GM19467 (cell line): Measurements from ENCODE around the gene PIK3CG.
"Not testable (repeated sequence)": the region's sequence is repeated elsewhere in the genome, so short reads cannot be mapped to it uniquely, and the experiment has no call there.

Experiments used
- ATAC-seq: cut with Tn5 transposase; IDR thresholded peaks from one replicate; pipeline ENCODE4 v1.9.1; 2021; ENCODE audit warnings: mild to moderate bottlenecking, moderate library complexity; ENCODE audit not compliant: unreplicated experiment

PIK3CG gene

DNA sequence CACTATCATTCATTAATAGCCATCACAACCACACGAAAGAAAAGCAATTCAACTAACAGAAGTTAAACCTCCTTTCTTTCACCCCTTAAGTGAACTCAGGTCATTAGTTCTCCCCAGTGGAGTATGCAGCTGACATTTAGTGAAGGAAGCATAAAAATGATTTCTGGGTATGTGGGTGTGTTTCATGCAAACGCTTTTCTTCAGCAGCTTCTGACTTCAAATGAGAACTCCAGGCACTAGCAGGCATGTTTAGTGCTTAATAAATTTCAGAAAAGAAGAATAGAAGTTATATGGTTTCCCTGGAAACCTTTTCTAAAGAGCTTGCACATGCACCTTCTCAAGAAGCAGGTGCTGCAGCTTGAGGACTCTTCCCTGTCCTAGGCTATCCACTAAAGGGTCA, 62.5 kb downstream of the PIK3CG start:
- ATAC-seq: no peak

DNA sequence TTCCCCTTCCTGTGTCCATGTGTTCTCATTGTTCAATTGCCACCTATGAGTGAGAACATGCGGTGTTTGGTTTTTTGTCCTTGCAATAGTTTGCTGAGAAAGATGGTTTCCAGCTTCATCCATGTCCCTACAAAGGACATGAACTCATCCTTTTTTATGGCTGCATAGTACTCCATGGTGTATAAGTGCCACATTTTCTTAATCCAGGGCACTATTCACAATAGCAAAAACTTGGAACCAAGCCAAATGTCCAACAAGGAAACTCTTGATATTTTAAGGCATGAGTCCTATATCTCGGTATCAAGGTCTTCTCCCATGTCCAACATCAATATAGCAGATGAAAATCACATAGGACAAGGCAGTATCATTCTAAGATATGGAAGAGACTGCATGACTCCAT, 64.5 kb downstream of the PIK3CG start:
- ATAC-seq: not testable (repeated sequence)

DNA sequence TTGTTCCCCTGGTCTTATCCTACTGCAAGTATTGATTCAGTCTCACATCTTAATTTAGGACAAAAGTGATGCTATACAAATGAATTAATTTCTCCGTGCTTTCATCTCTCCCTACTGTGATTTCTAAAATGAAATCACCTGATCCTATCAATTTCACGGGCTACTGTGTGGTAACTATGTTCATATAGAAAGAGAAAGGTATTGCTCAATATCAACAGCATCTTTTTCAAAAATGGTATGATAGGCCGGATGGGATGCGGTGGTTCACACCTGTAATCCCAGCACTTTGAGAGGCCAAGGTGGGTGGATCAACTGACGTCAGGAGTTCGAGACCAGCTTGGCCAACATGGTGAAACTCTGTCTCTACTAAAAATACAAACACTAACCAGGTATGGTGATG, 71.2 kb downstream of the PIK3CG start:
- no peak for ATAC-seq

DNA sequence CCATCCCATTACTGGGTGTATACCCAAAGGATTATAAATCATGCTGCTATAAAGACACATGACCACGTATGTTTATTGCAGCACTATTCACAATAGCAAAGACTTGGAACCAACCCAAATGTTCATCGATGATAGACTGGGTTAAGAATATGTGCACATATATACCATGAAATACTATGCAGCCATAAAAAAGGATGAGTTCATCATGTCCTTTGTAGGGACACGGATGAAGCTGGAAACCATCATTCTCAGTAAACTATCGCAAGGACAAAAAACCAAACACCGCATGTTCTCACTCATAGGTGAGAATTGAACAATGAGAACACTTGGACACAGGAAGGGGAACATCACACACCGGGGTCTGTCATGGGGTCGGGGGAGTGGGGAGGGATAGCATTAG, 73.0 kb downstream of the PIK3CG start:
- not testable (repeated sequence) for ATAC-seq

DNA sequence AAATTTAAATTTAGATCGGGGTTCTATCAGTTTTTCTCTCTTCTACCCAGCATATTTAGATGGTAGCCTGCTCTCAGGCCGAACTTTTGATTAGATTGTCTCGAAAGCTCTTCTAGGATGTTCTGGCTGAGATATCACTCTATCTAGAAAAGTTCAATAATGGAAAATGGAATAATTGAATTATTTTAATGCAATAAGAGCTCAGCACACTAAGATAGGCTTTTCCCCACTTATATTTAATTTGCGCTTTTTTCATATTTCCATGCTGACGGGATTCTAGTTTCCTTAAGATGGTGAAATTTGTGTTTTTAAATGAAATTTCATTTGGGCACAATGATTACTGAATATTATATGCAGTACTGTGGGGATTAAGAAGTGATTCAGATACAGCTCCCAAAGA, 73.7 kb downstream of the PIK3CG start:
- no peak for ATAC-seq

DNA sequence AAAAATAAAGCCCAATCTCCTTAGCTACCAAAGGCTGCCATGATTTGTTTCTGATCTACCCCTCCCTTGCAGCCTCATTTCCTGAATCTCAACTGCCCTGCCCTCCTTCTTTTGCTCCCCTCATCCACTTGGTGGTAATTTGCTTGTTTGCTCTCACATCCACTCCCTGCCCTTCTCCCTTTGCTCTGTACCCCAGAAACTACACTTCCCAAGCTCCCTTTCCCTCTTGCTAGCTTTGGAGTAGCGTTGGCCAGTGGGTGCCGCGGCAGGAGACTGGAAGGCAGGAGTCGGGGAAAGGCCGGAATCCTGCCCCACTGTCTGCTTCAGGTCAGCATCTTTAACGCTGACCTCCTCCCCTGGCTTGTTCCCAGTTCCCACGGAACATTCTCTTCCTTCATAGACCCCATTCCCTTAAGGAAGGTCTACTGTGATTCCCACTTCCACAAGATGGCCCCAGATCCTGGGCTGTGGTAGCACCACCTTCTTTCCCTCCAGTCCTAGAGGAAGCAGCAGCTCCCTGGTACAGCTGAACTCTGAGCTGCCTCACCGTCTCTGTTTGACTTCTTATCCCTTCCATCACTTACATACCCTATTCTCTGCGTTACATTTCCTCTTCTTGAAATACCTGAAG, 79.1 kb downstream of the PIK3CG start:
- ATAC-seq: no peak

DNA sequence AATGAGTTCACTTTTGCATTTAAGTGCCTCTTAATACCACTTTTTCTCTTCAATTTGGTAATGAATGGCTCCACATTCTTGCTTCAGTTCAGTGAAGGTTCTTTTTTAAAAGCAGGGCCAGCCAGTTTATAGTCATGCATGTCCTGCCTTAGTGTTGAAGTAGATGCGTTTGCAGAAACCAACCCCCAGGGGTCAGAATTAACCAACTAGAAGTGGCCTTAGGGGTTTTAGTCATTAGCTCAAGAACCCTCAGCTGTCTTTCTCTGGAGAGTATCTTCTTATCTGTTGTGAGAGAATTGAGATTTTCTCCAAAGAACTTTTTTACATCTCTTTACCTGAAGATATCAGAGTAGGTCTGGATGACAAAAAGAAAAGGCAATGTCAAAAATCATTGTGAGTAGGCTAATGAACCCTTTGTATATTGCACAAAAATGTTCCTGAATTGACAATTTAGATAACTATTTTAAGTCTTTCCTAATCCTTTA, 82.2 kb downstream of the PIK3CG start:
- no peak for ATAC-seq

DNA sequence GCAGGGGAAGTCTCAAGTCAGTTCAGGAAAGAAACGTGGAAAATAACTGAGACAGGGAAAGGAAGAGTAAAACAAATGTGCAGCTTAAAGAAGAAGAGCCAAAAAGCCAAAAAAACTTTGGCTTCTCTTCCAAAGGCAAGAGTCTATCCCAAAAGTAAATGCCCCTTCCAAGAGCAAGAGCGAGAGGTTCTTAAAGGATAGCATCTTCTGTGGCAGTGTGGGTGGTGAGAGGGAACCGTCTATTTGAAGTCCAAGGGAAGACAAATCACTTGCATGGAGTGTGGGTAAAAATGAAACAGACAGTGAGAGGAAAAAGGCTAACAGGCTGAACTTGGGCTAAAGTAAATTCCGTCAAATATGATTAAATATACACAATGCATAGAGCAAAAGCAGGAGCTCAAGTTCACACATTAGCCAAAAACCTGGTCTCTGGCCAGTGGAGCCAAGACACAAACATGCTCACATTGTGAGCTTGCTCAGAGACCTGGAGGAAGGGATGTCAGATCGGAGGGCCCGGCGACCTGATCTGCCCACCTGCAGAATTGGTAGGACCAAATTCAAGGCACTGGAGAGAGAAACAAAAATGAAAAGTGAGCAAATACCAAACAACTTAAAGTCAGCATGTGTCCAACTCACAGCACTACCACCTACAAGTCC, 87.0 kb downstream of the PIK3CG start:
- no peak for ATAC-seq

DNA sequence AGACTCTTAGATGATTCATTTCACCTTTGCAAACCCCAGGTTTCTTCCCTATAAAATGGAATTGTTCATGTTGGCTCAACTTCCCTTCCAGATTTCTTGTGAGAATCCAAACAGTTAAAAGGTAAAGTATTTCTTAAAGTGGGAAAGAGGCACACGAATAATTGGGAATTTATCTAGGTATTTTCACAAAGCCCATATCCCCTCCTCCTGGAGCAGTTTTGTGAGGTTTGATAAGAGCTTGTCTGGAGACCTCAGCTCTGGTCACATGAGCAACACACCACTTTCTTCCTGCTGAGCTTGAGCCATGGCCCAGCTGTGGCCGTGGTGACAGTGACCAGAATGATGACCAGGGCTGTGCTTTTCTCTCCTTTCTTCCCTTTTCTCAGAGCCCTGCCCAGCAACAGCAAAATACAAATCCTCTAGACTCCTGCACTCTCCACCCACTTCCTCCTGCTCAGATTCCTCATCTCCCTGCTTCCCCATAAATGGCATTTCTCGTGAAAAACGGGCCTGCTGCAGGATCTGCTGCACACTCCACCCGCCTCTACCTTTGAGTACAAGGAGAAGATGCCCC, 87.7 kb downstream of the PIK3CG start:
- ATAC-seq: no peak

DNA sequence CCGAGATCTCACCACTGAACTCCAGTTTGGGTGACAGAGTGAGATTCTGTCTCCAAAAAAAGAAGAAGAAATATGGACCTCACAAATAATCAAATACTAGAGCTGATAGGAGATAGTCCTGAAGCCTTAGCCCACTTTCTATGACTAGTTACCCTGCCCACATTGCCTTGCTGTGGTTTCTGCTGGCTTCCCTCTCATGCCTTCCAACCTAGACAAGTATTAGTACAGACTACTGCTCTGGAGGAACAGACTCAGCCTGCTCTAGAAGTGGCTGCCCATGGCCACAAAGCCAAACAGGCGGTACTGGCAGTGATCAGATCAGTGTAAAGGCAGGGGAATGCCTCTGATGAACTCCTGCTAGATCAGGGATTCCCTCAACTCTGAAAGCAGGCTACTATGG, 89.8 kb downstream of the PIK3CG start:
- no peak for ATAC-seq

DNA sequence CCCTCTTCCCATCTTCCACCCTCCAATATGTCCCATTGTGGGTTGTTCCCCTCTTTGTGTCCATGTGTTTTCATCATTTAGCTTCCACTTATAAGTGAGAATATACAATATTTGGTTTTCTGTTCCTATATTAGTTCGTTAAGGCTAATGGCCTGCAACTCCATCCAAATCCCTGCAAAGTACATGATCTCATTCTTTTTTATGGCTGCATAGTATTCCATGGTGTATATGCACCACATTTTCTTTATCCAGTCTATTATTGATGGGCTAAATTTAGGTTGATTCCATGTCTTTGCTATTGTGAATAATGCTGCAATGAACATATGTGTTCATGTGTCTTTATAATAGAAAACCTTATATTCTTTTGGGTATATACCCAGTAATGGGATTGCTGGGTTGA, 90.8 kb downstream of the PIK3CG start:
- ATAC-seq: not testable (repeated sequence)
